ENCODE measurements around the gene MYOG. TPM values are rescaled to one million over a fixed set of nuclear protein-coding genes. Genes with fewer than 3 reads are reported as not detected.

The MYOG gene
- polyA plus RNA-seq, 1 donor = 0.18 TPM

GRCh38 chr1:203090421-203091198 is 4.8 kb upstream of the MYOG start:
- no peak for DNase-seq

GRCh38 chr1:203089651-203090045 is 3.8 kb upstream of the MYOG start:
- DNase-seq = no peak

GRCh38 chr1:203089001-203089650 is 3.3 kb upstream of the MYOG start:
- DNase-seq = no peak

GRCh38 chr1:203088441-203088840 is 2.6 kb upstream of the MYOG start:
- no peak for DNase-seq

- DNase-seq = no peak
Measured at GRCh38 chr1:203086992-203087763, 1.4 kb upstream of the MYOG start.

- no peak for DNase-seq
Measured at GRCh38 chr1:203084588-203085527, 954 bp downstream of the MYOG start.

- DNase-seq = no peak
Measured at GRCh38 chr1:203083463-203083921, 2.3 kb downstream of the MYOG start.

- DNase-seq = no peak
Measured at GRCh38 chr1:203082571-203083462, 3.0 kb downstream of the MYOG start.

- DNase-seq = no peak
Measured at GRCh38 chr1:203082231-203082505, 3.6 kb downstream of the MYOG start.

GRCh38 chr1:203081465-203082230 is 4.2 kb downstream of the MYOG start:
- no peak for DNase-seq

- no peak for DNase-seq
Measured at GRCh38 chr1:203080456-203080855, 5.4 kb downstream of the MYOG start.

- DNase-seq = no peak
Measured at GRCh38 chr1:203078478-203078877, 7.3 kb downstream of the MYOG start.

- no peak for DNase-seq
Measured at GRCh38 chr1:203077956-203078355, 7.9 kb downstream of the MYOG start.

GRCh38 chr1:203077367-203077766 is 8.4 kb downstream of the MYOG start:
- no peak for DNase-seq

- no peak for DNase-seq
Measured at GRCh38 chr1:203076031-203076511, 9.7 kb downstream of the MYOG start.

GRCh38 chr1:203075236-203076030 is 10.4 kb downstream of the MYOG start:
- no peak for DNase-seq

- DNase-seq = no peak
Measured at GRCh38 chr1:203074610-203075009, 11.2 kb downstream of the MYOG start.

- DNase-seq = no peak
Measured at GRCh38 chr1:203073469-203073868, 12.3 kb downstream of the MYOG start.

GRCh38 chr1:203072911-203073310 is 12.9 kb downstream of the MYOG start:
- DNase-seq = no peak

All from left kidney (tissue), 2 donors.